IgD-negative memory B cell (primary cell): ENCODE measurements around the gene KCNC1. TPM values are rescaled to one million over a fixed set of nuclear protein-coding genes. Genes with fewer than 3 reads are reported as not detected.

Source experiments
- H3K27ac Mint-ChIP-seq, 3 donors: one replicate each; pipeline ENCODE4 v1.8.0; 2020 to 2022; ENCODE audit warnings: mild to moderate bottlenecking in 3 of 3, mixed read lengths in 3 of 3, moderate library complexity in 1 of 3
- H3K27me3 Mint-ChIP-seq: one replicate; pipeline ENCODE4 v1.8.0; 2021; ENCODE audit warnings: mixed read lengths
- H3K36me3 Mint-ChIP-seq: one replicate; pipeline ENCODE4 v1.8.0; 2020; ENCODE audit warnings: mild to moderate bottlenecking, mixed read lengths
- H3K4me1 Mint-ChIP-seq, 3 donors: one replicate each; pipeline ENCODE4 v1.8.0; 2020 to 2022; ENCODE audit warnings: mixed read lengths in 3 of 3, mild to moderate bottlenecking in 1 of 3
- H3K4me3 Mint-ChIP-seq, 4 donors: one replicate each; pipeline ENCODE4 v1.8.0; 2020 to 2022; ENCODE audit warnings: mild to moderate bottlenecking in 4 of 4, mixed read lengths in 4 of 4, moderate library complexity in 3 of 4
- H3K9me3 Mint-ChIP-seq, 3 donors: one replicate each; pipeline ENCODE4 v1.8.0; 2020 to 2021; ENCODE audit warnings: mixed read lengths in 3 of 3, mild to moderate bottlenecking in 1 of 3
- polyA plus RNA-seq: library from polyadenylated mRNA; unstranded; fragments of 300-500 nt; fragmentation: Illumina TruSeq; gene quantifications from one replicate; pipeline ENCODE4 v1.2.3, GENCODE V29; 2021

KCNC1 gene
- 0.13 TPM for polyA plus RNA-seq

- Mint-ChIP-seq H3K27me3 (peaks cover 32% of the 10 kb centered on the region), H3K4me1 (peaks cover 0 to 4% (median 2%) of the 10 kb centered on the region in 3 donors), H3K9me3 (peaks cover 0 to 2% (median 0%) of the 10 kb centered on the region in 3 donors), H3K27ac (no peak within 1 kb of the TSS), H3K4me3 (peak within 1 kb of the TSS in 2 of 4 donors; percentile 57 to 77), H3K36me3 (peaks cover 2% of the 10 kb centered on the region)
Observed at GRCh38 chr11:17734418-17734911, at the start of gene KCNC1. Gene KCNC1, plus strand, starts transcription at chr11:17734781. Its CDS starts 1,222 bp downstream, at chr11:17736003.

- H3K36me3 Mint-ChIP-seq: no peaks in the 10 kb centered on the region
- no peaks in the 10 kb centered on the region for H3K9me3 Mint-ChIP-seq
- H3K27ac Mint-ChIP-seq: no peak overlapping the region
- H3K4me3 Mint-ChIP-seq: no peak overlapping the region
- H3K27me3 Mint-ChIP-seq: peaks cover 2% of the 10 kb centered on the region
- no peaks in the 10 kb centered on the region for H3K4me1 Mint-ChIP-seq
Observed at GRCh38 chr11:17686231-17686980, 48.2 kb upstream of the KCNC1 start.

GRCh38 chr11:17687946-17688670 is 46.5 kb upstream of the KCNC1 start:
- Mint-ChIP-seq H3K27ac (no peak overlapping the region), H3K4me1 (no peaks in the 10 kb centered on the region), H3K27me3 (peaks cover 6% of the 10 kb centered on the region), H3K4me3 (no peak overlapping the region), H3K36me3 (no peaks in the 10 kb centered on the region), H3K9me3 (no peaks in the 10 kb centered on the region)

GRCh38 chr11:17691550-17691949 is 43.0 kb upstream of the KCNC1 start:
- Mint-ChIP-seq H3K4me3 (no peak overlapping the region), H3K36me3 (no peaks in the 10 kb centered on the region), H3K27me3 (peaks cover 21% of the 10 kb centered on the region), H3K9me3 (no peaks in the 10 kb centered on the region), H3K27ac (no peak overlapping the region), H3K4me1 (peaks cover 0 to 2% (median 0%) of the 10 kb centered on the region in 3 donors)

GRCh38 chr11:17691976-17692375 is 42.6 kb upstream of the KCNC1 start:
- Mint-ChIP-seq H3K4me1 (peaks cover 0 to 2% (median 0%) of the 10 kb centered on the region in 3 donors), H3K36me3 (no peaks in the 10 kb centered on the region), H3K9me3 (no peaks in the 10 kb centered on the region), H3K27ac (no peak overlapping the region), H3K4me3 (no peak overlapping the region), H3K27me3 (peaks cover 25% of the 10 kb centered on the region)

- Mint-ChIP-seq H3K4me3 (no peak overlapping the region), H3K9me3 (no peaks in the 10 kb centered on the region), H3K36me3 (no peaks in the 10 kb centered on the region), H3K4me1 (peaks cover 0 to 2% (median 0%) of the 10 kb centered on the region in 3 donors), H3K27me3 (peaks cover 26% of the 10 kb centered on the region), H3K27ac (no peak overlapping the region)
Observed at GRCh38 chr11:17692931-17693330, 41.6 kb upstream of the KCNC1 start.

GRCh38 chr11:17693531-17693930 is 41.0 kb upstream of the KCNC1 start:
- Mint-ChIP-seq H3K27ac (no peak overlapping the region), H3K36me3 (no peaks in the 10 kb centered on the region), H3K27me3 (peaks cover 26% of the 10 kb centered on the region), H3K9me3 (no peaks in the 10 kb centered on the region), H3K4me1 (peaks cover 0 to 2% (median 0%) of the 10 kb centered on the region in 3 donors), H3K4me3 (no peak overlapping the region)

GRCh38 chr11:17694494-17695110 is 40.0 kb upstream of the KCNC1 start:
- H3K4me3 Mint-ChIP-seq: no peak overlapping the region
- H3K36me3 Mint-ChIP-seq: no peaks in the 10 kb centered on the region
- peaks cover 0 to 2% (median 0%) of the 10 kb centered on the region in 3 donors for H3K4me1 Mint-ChIP-seq
- peaks cover 26% of the 10 kb centered on the region for H3K27me3 Mint-ChIP-seq
- H3K9me3 Mint-ChIP-seq: no peaks in the 10 kb centered on the region
- no peak overlapping the region for H3K27ac Mint-ChIP-seq

- H3K9me3 Mint-ChIP-seq: no peaks in the 10 kb centered on the region
- H3K27me3 Mint-ChIP-seq: peaks cover 26% of the 10 kb centered on the region
- H3K4me1 Mint-ChIP-seq: peaks cover 0 to 2% (median 0%) of the 10 kb centered on the region in 3 donors
- no peak overlapping the region for H3K27ac Mint-ChIP-seq
- H3K36me3 Mint-ChIP-seq: no peaks in the 10 kb centered on the region
- no peak overlapping the region for H3K4me3 Mint-ChIP-seq
Observed at GRCh38 chr11:17695454-17696441, 38.8 kb upstream of the KCNC1 start.

GRCh38 chr11:17696741-17697140 is 37.8 kb upstream of the KCNC1 start:
- peaks cover 26% of the 10 kb centered on the region for H3K27me3 Mint-ChIP-seq
- H3K9me3 Mint-ChIP-seq: no peaks in the 10 kb centered on the region
- H3K36me3 Mint-ChIP-seq: no peaks in the 10 kb centered on the region
- no peak overlapping the region for H3K4me3 Mint-ChIP-seq
- H3K4me1 Mint-ChIP-seq: peaks cover 0 to 2% (median 0%) of the 10 kb centered on the region in 3 donors
- H3K27ac Mint-ChIP-seq: no peak overlapping the region

GRCh38 chr11:17697175-17697949 is 37.2 kb upstream of the KCNC1 start:
- H3K4me3 Mint-ChIP-seq: no peak overlapping the region
- H3K4me1 Mint-ChIP-seq: peaks cover 0 to 2% (median 0%) of the 10 kb centered on the region in 3 donors
- no peaks in the 10 kb centered on the region for H3K9me3 Mint-ChIP-seq
- peaks cover 22% of the 10 kb centered on the region for H3K27me3 Mint-ChIP-seq
- no peak overlapping the region for H3K27ac Mint-ChIP-seq
- H3K36me3 Mint-ChIP-seq: no peaks in the 10 kb centered on the region

GRCh38 chr11:17699147-17700114 is 35.1 kb upstream of the KCNC1 start:
- Mint-ChIP-seq H3K4me3 (no peak overlapping the region), H3K27ac (no peak overlapping the region), H3K36me3 (no peaks in the 10 kb centered on the region), H3K27me3 (peaks cover 19% of the 10 kb centered on the region), H3K4me1 (peaks cover 0 to 2% (median 0%) of the 10 kb centered on the region in 3 donors), H3K9me3 (peaks cover 0 to 7% (median 2%) of the 10 kb centered on the region in 3 donors)

GRCh38 chr11:17700991-17701390 is 33.6 kb upstream of the KCNC1 start:
- H3K9me3 Mint-ChIP-seq: peaks cover 1 to 7% (median 2%) of the 10 kb centered on the region in 3 donors
- peaks cover 10% of the 10 kb centered on the region for H3K27me3 Mint-ChIP-seq
- no peaks in the 10 kb centered on the region for H3K4me1 Mint-ChIP-seq

More at GRCh38 chr11:17700991-17701390, 33.6 kb upstream of the KCNC1 start:
- Mint-ChIP-seq H3K27ac (no peak overlapping the region), H3K4me3 (no peak overlapping the region), H3K36me3 (no peaks in the 10 kb centered on the region)
